Pancreas (tissue), 10 donors: ENCODE measurements around the gene APP. TPM values are rescaled to one million over a fixed set of nuclear protein-coding genes. Genes with fewer than 3 reads are reported as not detected.

ENCODE experiments used
- ATAC-seq, 4 donors: fragments of 200-7000 bp; cut with Tn5 transposase; one replicate each; pipeline versions ENCODE4 v1.8.0 to v1.9.1; 2020; ENCODE audit warnings: mild to moderate bottlenecking in 4 of 4, moderate library complexity in 4 of 4
- DNase-seq, 6 donors: peaks; one replicate each; pipeline ENCODE4 v3.0.0-alpha.2; 2020
- FAIRE-seq: peaks from 2 replicates; lab custom pipeline; 2012; peaks lifted over from hg19 to GRCh38; lab: Jason Lieb, UNC
- H3K27ac ChIP-seq, 4 donors: fragments of 200-600 bp; sonication (generic); 1 replicate in 3 of 4; 2 replicates in 1 of 4; pipeline versions ENCODE4 v1.5.0 to v1.8.0; 2020
- H3K27me3 ChIP-seq, 4 donors: fragments of 200-600 bp; one replicate each; pipeline ENCODE4 v1.8.0; 2021
- H3K36me3 ChIP-seq, 3 donors: fragments of 200-600 bp; sonication (generic) in 1 of 3; one replicate each; pipeline versions ENCODE4 v1.5.0 to v1.8.0; 2020 to 2021
- H3K4me1 ChIP-seq, 3 donors: fragments of 200-600 bp; one replicate each; pipeline ENCODE4 v1.8.0; 2021
- H3K4me3 ChIP-seq, 4 donors: fragments of 200-600 bp; sonication (generic) in 2 of 4; one replicate each; pipeline versions ENCODE4 v1.5.0 to v1.8.0; 2020 to 2021
- H3K9me3 ChIP-seq, 4 donors: fragments of 200-600 bp; one replicate each; pipeline ENCODE4 v1.8.0; 2021
- CTCF ChIP-seq, 4 donors: fragments of 200-600 bp; sonication (generic) in 3 of 4; IDR thresholded peaks; one replicate each; pipeline versions ENCODE4 v1.5.0 to v1.8.0; 2021; ENCODE audit warnings: antibody characterized with exemption in 4 of 4
- WGBS, 2 donors: extraction: QIAGEN DNeasy Blood & Tissue Kit; methylation state at CpG; one replicate each; pipeline ENCODE4 v1.1.7; 2013; 5-methylcytosine and 5-hydroxymethylcytosine counted together
- intact Hi-C, 3 donors: fragments of 100-400 bp; cut with DNase I; formaldehyde crosslinking; loops; one replicate each; pipeline versions ENCODE4 v1.11.1 to v1.14.2; 2022
- polyA plus RNA-seq, 2 donors: library from polyadenylated mRNA; stranded (reverse); fragments of 200-250 nt; gene quantifications; one replicate each; pipeline ENCODE4 v1.2.3, GENCODE V29; 2013
- total RNA-seq, 6 donors: library from RNA; stranded (reverse); fragmentation: NEBNext Ultra II Directional in 4 of 6; extraction: Animal tissue kit (Norgen Biotek cat#: 25700) in 4 of 6; gene quantifications; one replicate each; pipeline versions ENCODE4 v1.2.1 to v1.2.4, GENCODE V29; 2021 to 2023
- donor health status: healthy with polysubstance abuse.
- donor health status: DM: no; HTN: no; CAD: no; lungs with moderate emphysema.
- donor health status: DM: no; HTN: no; CAD: no.
- donor health status: control.
- donor health status: control.
- donor health status: Bipolar disorder and iron deficiency.
- donor health status: DM: yes; HTN: yes; CAD: no.
- donor health status: DM: no; HTN: no; CAD: no.
- donor health status: DM: no; HTN: no; CAD: no.
- donor health status: DM: yes; HTN: yes; CAD: no.

The APP gene
- total and polyA plus RNA-seq, 8 donors = 50.7 to 372 (median 165) TPM

GRCh38 chr21:25887646-25888306 is 282.8 kb downstream of the APP start:
- intact Hi-C loops = loop anchor here in 1 of 3 donors (5.0 to 10.0 kb wide), 2 partner anchors 287 to 830 kb away; partner anchors contain the start of gene APP
- FAIRE-seq (no peak), DNase-seq (no peak), ATAC-seq (peak; percentile 46 to 78 (median 70))
- Histone ChIP-seq H3K4me3 (no peak overlapping the region), H3K9me3 (no peaks in the 10 kb centered on the region), H3K27ac (no peak overlapping the region), H3K27me3 (no peaks in the 10 kb centered on the region), H3K36me3 (no peaks in the 10 kb centered on the region), H3K4me1 (no peaks in the 10 kb centered on the region)
- no peak for TF ChIP-seq CTCF (IDR thresholded peaks at IDR 0.05)
- WGBS, 2 donors = 68 to 73% methylated on average over 9 of the region's 9 CpGs

- H3K36me3 ChIP-seq = no peaks in the 10 kb centered on the region
- H3K4me1 ChIP-seq = no peaks in the 10 kb centered on the region
- H3K4me3 ChIP-seq = no peak overlapping the region
- TF ChIP-seq CTCF (IDR thresholded peaks at IDR 0.05) = no peak
- H3K27me3 ChIP-seq = no peaks in the 10 kb centered on the region
- WGBS, 2 donors = 93 to 94% methylated on average over 4 of the region's 4 CpGs
- no peak for FAIRE-seq
- no peak overlapping the region for H3K27ac ChIP-seq
- no peak for ATAC-seq
- intact Hi-C loops = loop anchor here in 1 of 3 donors (5.0 to 10.0 kb wide), 2 partner anchors 288 to 830 kb away; partner anchors contain the start of gene APP
- no peaks in the 10 kb centered on the region for H3K9me3 ChIP-seq
- no peak for DNase-seq
These were observed 283.4 kb downstream of the APP start for GRCh38 chr21:25887166-25887565.

- no peak for FAIRE-seq
- intact Hi-C loops = loop anchor here in 1 of 3 donors (5.0 to 10.0 kb wide), 2 partner anchors 289 to 831 kb away; partner anchors contain the start of gene APP
- ATAC-seq = no peak
- no peak overlapping the region for H3K4me3 ChIP-seq
- no peak overlapping the region for H3K27ac ChIP-seq
- H3K27me3 ChIP-seq = no peaks in the 10 kb centered on the region
- 87% methylated on average over 7 of the region's 7 CpGs for WGBS, 2 donors
- no peaks in the 10 kb centered on the region for H3K9me3 ChIP-seq
- TF ChIP-seq CTCF (IDR thresholded peaks at IDR 0.05) = no peak
- H3K4me1 ChIP-seq = no peaks in the 10 kb centered on the region
- peaks cover 0 to 12% (median 3%) of the 10 kb centered on the region in 3 donors for H3K36me3 ChIP-seq
- no peak for DNase-seq
These were observed 284.7 kb downstream of the APP start for GRCh38 chr21:25885880-25886279.

GRCh38 chr21:25885405-25885804 is 285.2 kb downstream of the APP start:
- H3K27ac ChIP-seq = peak overlapping the region in 1 of 4 donors; percentile 16
- intact Hi-C loops = loop anchor here in 1 of 3 donors (5.0 to 10.0 kb wide), 2 partner anchors 289 to 832 kb away; partner anchors contain the start of gene APP
- no peak for FAIRE-seq
- no peak for DNase-seq
- peaks cover 0 to 13% (median 3%) of the 10 kb centered on the region in 3 donors for H3K36me3 ChIP-seq
- H3K27me3 ChIP-seq = no peaks in the 10 kb centered on the region
- no peak for ATAC-seq
- no peak for TF ChIP-seq CTCF (IDR thresholded peaks at IDR 0.05)
- 83 to 87% methylated on average over 4 of the region's 4 CpGs for WGBS, 2 donors
- H3K9me3 ChIP-seq = no peaks in the 10 kb centered on the region
- H3K4me3 ChIP-seq = no peak overlapping the region
- no peaks in the 10 kb centered on the region for H3K4me1 ChIP-seq

- 69 to 74% methylated on average over 2 of the region's 2 CpGs for WGBS, 2 donors
- ATAC-seq (no peak), FAIRE-seq (no peak), DNase-seq (no peak)
- no peak for TF ChIP-seq CTCF (IDR thresholded peaks at IDR 0.05)
- no peaks in the 10 kb centered on the region for H3K9me3 ChIP-seq
- H3K36me3 ChIP-seq = peaks cover 0 to 13% (median 3%) of the 10 kb centered on the region in 3 donors
- H3K4me1 ChIP-seq = no peaks in the 10 kb centered on the region
- H3K27ac ChIP-seq = no peak overlapping the region
- intact Hi-C loops = loop anchor here in 2 of 3 donors (5.0 to 10.0 kb wide), 2 partner anchors 290 to 833 kb away; partner anchors contain the start of gene APP (in 1 of the 2)
- H3K4me3 ChIP-seq = no peak overlapping the region
- no peaks in the 10 kb centered on the region for H3K27me3 ChIP-seq
These were observed 286.3 kb downstream of the APP start for GRCh38 chr21:25884311-25884710.
